IPS DF 6.9 (cell line): ENCODE data around the gene TBX21.

Experiments used
- DNase-seq: peaks from one replicate; pipeline ENCODE4 v3.0.0-alpha.2; 2013; ENCODE audit warnings: low read depth, low spot score
- H3K27ac ChIP-seq: one replicate; pipeline ENCODE4 v1.5.1; 2013; ENCODE audit warnings: low read length, control low read depth
- H3K27me3 ChIP-seq: 2 replicates; pipeline ENCODE4 v1.6.1; 2013; ENCODE audit warnings: mild to moderate bottlenecking, low read length; ENCODE audit not compliant: control insufficient read depth, insufficient read depth
- H3K36me3 ChIP-seq: 2 replicates; pipeline ENCODE4 v1.6.1; 2013; ENCODE audit warnings: low read length; ENCODE audit not compliant: control insufficient read depth, insufficient read depth
- H3K4me1 ChIP-seq: 2 replicates; pipeline ENCODE4 v1.6.1; 2013; ENCODE audit warnings: low read length; ENCODE audit not compliant: control insufficient read depth, insufficient read depth
- H3K4me3 ChIP-seq: 2 replicates; pipeline ENCODE4 v1.5.1; 2013; ENCODE audit warnings: mild to moderate bottlenecking, low read length
- H3K9me3 ChIP-seq: 2 replicates; pipeline ENCODE4 v1.6.1; 2013; ENCODE audit warnings: low read length, inconsistent platforms; ENCODE audit not compliant: control insufficient read depth, insufficient read depth
- WGBS: extraction: QIAGEN DNeasy Blood & Tissue Kit; methylation state at CpG from one replicate; pipeline ENCODE4 v1.1.7; 2013; ENCODE audit warnings: mixed read lengths, missing lambda C conversion rate; ENCODE audit not compliant: insufficient read length, insufficient coverage; 5-methylcytosine and 5-hydroxymethylcytosine counted together

The TBX21 gene

DNA sequence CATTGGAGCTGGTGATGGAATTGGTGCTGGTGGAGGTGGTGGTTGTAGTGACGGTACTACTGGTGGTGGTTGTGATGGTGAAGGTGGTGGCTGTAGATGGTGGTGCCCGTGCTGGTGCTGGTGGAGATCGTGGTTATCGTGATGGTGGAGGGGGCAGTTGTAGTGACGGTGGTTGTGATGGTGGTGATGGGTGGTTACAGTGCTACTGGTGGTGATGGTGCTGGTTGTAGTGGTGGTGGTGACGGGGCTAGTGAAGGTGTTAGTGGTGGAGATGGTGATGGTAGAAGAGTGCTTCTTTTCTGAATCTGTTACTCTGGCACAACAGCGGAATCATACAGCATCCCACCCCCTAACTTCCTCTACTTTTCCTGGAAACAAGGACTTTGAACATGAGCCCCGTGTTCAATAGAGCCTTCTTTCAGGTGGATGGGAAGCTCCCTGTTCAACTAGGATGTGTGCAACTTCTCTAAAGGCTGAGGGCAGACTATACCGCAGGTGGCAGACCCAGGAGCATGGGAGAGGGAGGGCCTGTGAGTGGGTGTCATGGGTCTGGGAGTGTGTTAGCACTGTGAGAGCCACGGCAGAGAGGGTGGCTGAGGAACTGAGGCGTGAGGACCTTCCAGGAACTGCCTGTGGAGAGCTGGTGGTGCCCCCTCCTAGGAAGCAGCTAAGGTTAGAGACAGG lies 8.2 kb downstream of the TBX21 start:
- peaks cover 2% of the 10 kb centered on the region for H3K4me1 ChIP-seq
- no peaks in the 10 kb centered on the region for H3K36me3 ChIP-seq

DNA sequence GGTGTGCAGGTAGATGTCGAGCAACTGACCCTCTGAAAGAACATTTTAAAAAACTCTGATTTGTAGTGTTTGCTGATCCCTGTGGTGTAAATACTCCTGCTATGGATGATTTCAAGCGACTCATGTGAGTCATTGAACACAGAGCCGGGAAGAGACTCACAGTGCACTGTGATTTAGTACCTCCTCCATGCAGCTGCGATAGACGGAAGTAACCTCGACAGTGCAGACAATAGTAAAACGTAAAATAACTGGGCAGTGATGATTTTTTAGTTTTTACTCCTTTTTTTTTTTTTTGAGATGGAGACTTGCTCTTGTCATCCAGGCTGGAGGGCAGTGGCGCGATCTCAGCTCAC lies 8.7 kb downstream of the TBX21 start:
- Histone ChIP-seq H3K27me3 (no peaks in the 10 kb centered on the region), H3K4me3 (no peak overlapping the region), H3K27ac (no peak overlapping the region), H3K36me3 (no peaks in the 10 kb centered on the region), H3K9me3 (no peaks in the 10 kb centered on the region), H3K4me1 (peaks cover 2% of the 10 kb centered on the region)
- WGBS: no CpG with 5 or more reads among the region's 9 CpGs
- no peak for DNase-seq

More for the DNA sequence above, 8.2 kb downstream of the TBX21 start:
- no CpG with 5 or more reads among the region's 11 CpGs for WGBS
- DNase-seq: no peak
- Histone ChIP-seq H3K4me3 (no peak overlapping the region), H3K27ac (no peak overlapping the region), H3K27me3 (no peaks in the 10 kb centered on the region), H3K9me3 (no peaks in the 10 kb centered on the region)

DNA sequence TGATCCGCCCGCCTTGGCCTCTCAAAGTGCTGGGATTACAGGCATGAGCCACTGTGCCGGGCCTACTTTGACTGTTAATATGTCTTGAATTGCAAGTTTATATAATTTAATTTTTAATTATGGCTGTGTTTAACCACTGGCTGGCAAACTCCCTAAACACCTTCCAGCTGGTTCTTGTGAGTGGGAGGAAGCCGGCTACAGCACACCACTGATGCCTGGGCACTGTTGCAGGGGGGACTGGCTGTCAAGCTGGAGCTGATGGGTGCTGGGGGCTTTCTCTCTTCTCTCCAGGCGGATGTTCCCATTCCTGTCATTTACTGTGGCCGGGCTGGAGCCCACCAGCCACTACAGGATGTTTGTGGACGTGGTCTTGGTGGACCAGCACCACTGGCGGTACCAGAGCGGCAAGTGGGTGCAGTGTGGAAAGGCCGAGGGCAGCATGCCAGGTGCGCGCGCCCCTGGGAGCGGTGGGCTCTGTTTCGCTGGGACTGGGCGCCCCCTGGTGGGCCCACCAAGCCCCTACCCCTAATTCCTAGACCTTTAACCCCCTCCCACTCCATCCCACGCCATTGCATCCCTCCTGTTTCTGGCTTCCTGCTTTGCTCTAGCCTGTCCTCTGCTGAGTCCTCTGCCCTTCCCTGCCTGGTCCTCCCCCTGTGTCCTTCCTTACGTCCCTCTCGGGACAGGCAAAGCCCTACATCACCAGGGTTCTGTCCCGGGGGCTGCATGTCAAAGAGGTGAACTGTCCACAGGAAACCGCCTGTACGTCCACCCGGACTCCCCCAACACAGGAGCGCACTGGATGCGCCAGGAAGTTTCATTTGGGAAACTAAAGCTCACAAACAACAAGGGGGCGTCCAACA lies 9.5 kb downstream of the TBX21 start:
- H3K9me3 ChIP-seq: no peaks in the 10 kb centered on the region
- no peak overlapping the region for H3K27ac ChIP-seq
- no peak for DNase-seq
- no peaks in the 10 kb centered on the region for H3K36me3 ChIP-seq
- H3K4me3 ChIP-seq: no peak overlapping the region
- H3K4me1 ChIP-seq: peaks cover 2% of the 10 kb centered on the region
- WGBS: no CpG with 5 or more reads among the region's 26 CpGs
- no peaks in the 10 kb centered on the region for H3K27me3 ChIP-seq

DNA sequence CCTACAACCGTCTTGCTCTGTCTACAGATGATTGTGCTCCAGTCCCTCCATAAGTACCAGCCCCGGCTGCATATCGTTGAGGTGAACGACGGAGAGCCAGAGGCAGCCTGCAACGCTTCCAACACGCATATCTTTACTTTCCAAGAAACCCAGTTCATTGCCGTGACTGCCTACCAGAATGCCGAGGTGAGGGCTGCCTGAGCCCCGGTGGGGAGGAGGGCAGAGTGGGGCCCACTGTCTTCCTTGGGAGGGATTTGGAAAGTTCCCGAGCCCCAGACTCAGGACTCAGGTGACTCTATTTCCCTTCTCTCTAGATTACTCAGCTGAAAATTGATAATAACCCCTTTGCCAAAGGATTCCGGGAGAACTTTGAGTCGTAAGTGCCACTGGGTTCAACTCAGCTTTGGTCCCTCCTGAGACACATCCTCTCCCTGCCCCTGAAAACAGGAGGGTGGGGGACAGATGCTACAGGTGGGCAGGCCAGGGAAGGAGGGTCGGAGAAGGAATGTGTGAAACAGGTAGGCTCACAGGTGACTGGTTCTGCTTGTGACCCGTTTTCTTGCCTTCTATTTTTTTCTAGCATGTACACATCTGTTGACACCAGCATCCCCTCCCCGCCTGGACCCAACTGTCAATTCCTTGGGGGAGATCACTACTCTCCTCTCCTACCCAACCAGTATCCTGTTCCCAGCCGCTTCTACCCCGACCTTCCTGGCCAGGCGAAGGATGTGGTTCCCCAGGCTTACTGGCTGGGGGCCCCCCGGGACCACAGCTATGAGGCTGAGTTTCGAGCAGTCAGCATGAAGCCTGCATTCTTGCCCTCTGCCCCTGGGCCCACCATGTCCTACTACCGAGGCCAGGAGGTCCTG lies 11.4 kb downstream of the TBX21 start:
- peaks cover 2% of the 10 kb centered on the region for H3K4me1 ChIP-seq
- no peaks in the 10 kb centered on the region for H3K27me3 ChIP-seq
- WGBS: no CpG with 5 or more reads among the region's 22 CpGs

DNA sequence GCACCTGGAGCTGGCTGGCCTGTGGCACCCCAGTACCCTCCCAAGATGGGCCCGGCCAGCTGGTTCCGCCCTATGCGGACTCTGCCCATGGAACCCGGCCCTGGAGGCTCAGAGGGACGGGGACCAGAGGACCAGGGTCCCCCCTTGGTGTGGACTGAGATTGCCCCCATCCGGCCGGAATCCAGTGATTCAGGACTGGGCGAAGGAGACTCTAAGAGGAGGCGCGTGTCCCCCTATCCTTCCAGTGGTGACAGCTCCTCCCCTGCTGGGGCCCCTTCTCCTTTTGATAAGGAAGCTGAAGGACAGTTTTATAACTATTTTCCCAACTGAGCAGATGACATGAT lies 12.0 kb downstream of the TBX21 start:
- Histone ChIP-seq H3K9me3 (no peaks in the 10 kb centered on the region), H3K4me1 (peaks cover 2% of the 10 kb centered on the region), H3K27me3 (no peaks in the 10 kb centered on the region), H3K27ac (no peak overlapping the region), H3K36me3 (no peaks in the 10 kb centered on the region), H3K4me3 (no peak overlapping the region)
- DNase-seq: no peak
- no CpG with 5 or more reads among the region's 10 CpGs for WGBS

More for the DNA sequence above, 11.4 kb downstream of the TBX21 start:
- Histone ChIP-seq H3K4me3 (no peak overlapping the region), H3K27ac (no peak overlapping the region), H3K36me3 (no peaks in the 10 kb centered on the region), H3K9me3 (no peaks in the 10 kb centered on the region)
- DNase-seq: no peak

DNA sequence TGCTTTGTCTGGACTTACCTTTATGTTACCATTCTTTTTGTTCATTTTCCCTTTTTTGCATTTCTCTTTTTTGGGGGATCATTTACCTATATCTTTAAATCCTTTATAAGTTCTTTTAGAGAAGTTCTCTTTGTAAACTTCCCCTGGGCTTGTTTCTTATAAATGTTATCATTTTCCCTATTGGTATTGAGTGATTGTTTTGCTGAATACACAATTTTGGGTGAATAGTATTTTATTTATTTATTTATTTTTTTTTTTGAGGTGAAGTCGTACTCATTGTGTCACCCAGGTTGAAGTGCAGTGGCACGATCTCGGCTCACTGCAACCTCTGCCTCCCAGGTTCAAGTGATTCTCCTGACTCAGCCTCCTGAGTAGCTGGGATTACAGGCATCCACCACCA lies 18.4 kb downstream of the TBX21 start:
- Histone ChIP-seq H3K4me3 (no peak overlapping the region), H3K27ac (no peak overlapping the region), H3K27me3 (no peaks in the 10 kb centered on the region), H3K9me3 (no peaks in the 10 kb centered on the region), H3K4me1 (no peaks in the 10 kb centered on the region), H3K36me3 (no peaks in the 10 kb centered on the region)
- DNase-seq: no peak
- WGBS: no CpG with 5 or more reads among the region's 3 CpGs

DNA sequence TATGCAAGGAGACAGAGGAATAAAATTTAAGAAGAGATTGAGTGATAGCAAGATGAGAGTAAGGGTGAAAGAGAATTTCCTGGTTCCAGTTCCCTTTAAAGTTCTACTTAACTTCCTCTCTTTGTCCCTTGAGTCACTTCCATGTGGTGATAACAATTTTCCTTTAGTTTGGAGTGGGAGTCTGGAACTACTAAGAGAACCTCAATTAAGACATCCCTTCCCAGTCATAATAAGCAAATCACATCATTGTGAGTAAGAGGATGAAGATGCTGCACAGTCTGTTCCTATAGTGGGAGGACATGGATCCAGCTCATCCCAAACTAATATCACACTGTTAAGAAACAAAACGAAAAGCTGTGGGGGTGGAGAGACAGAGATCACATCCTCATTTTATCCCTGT lies 24.4 kb downstream of the TBX21 start:
- no peak for DNase-seq
- no peak overlapping the region for H3K4me3 ChIP-seq
- H3K4me1 ChIP-seq: no peaks in the 10 kb centered on the region
- H3K27me3 ChIP-seq: no peaks in the 10 kb centered on the region
- no peaks in the 10 kb centered on the region for H3K36me3 ChIP-seq
- WGBS: no CpG with 5 or more reads among the region's 1 CpG
- no peak overlapping the region for H3K27ac ChIP-seq
- H3K9me3 ChIP-seq: no peaks in the 10 kb centered on the region

DNA sequence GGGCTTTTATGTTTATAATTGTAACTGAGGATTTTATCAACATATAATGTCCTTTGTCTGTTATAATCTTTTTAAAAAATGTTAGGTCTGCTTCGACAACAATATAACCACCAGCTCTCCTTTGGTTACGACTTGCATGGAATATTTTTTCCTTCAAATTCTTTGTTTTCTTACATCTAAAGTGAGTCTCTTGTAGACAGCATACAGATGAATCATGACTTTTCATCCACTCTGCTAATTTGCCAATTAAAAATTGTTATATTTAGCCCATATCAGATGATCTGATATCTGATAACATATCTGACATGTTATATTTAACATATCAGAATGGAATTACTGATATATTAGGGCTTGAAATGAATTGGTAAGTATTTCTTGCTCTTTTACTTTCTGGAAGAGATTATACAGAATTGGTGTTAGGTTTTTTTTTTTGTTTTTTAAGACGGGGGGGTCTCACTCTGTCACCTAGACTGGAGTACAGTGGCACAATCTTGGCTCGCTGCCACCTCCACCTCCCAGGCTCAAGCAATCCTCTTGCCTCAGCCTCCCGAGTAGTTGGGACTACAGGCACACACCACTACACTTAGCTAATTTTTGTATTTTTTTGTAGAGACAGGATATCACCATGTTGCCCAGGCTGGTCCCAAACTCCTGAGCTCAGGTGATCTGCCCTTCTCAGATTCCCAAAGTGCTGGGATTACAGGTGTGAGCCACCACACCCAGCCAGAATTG lies 27.5 kb downstream of the TBX21 start:
- WGBS: no CpG with 5 or more reads among the region's 5 CpGs
- H3K27me3 ChIP-seq: no peaks in the 10 kb centered on the region
- no peak for DNase-seq

DNA sequence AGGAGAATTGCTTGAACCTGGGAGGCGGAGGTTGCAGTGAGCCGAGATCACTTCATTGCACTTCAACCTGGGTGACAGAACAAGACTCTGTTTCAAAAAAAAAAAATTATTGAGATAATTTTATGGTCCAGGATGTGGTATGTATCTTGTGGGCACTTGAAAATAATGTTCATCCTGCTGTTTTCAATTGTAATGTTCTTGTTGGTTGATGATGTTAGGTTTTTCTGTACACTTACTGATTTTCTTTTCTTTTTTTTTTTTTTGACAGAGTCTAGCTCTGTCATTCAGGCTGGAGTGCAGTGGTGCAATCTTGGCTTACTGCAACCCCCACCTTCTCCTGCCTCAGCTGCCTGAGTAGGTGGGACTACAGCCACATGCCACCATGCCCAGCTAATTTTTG lies 29.7 kb downstream of the TBX21 start:
- Histone ChIP-seq H3K4me1 (no peaks in the 10 kb centered on the region), H3K9me3 (no peaks in the 10 kb centered on the region), H3K36me3 (no peaks in the 10 kb centered on the region), H3K27ac (no peak overlapping the region), H3K27me3 (no peaks in the 10 kb centered on the region; the same call in 1 of the 2 replicates), H3K4me3 (no peak overlapping the region)
- no CpG with 5 or more reads among the region's 2 CpGs for WGBS
- DNase-seq: no peak

More for the DNA sequence above, 27.5 kb downstream of the TBX21 start:
- Histone ChIP-seq H3K4me3 (no peak overlapping the region), H3K9me3 (no peaks in the 10 kb centered on the region), H3K27ac (no peak overlapping the region), H3K36me3 (no peaks in the 10 kb centered on the region), H3K4me1 (no peaks in the 10 kb centered on the region)
